ENCODE results near the gene PBX1.
A peak's percentile ranks its signal among the peaks of the same experiment; 100 is the strongest.

The PBX1 gene

DNA sequence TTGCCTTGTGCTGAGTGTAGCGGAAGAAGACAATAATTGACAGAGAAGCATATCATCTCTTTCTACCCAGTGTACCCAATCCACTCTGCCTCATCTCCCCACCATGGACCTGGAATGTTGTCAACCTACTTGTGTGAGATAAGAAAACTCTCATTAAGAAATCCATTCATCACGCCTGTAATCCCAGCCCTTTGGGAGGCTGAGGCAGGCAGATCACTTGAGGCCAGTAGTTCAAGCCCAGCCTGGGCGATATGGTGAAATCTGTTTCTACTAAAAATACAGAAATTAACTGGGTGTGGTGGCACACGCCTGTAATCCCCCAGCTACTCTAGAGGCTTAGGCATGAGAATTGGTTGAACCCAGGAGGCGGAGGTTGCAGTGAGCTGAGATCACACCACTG, 209.6 kb downstream of the PBX1 start:
- in situ Hi-C loops (cut with HindIII; ENCODE audit: low pct_unique_long_range_greater_than_20kb, low sequenced_read_pairs), result no loop called here
- TF ChIP-seq JUND (IDR thresholded peaks at IDR 0.05; ENCODE audit: low read depth), result no peak
- no peak for DNase-seq (ENCODE audit: low read depth in 1 of 2, low spot score in 1 of 2)

DNA sequence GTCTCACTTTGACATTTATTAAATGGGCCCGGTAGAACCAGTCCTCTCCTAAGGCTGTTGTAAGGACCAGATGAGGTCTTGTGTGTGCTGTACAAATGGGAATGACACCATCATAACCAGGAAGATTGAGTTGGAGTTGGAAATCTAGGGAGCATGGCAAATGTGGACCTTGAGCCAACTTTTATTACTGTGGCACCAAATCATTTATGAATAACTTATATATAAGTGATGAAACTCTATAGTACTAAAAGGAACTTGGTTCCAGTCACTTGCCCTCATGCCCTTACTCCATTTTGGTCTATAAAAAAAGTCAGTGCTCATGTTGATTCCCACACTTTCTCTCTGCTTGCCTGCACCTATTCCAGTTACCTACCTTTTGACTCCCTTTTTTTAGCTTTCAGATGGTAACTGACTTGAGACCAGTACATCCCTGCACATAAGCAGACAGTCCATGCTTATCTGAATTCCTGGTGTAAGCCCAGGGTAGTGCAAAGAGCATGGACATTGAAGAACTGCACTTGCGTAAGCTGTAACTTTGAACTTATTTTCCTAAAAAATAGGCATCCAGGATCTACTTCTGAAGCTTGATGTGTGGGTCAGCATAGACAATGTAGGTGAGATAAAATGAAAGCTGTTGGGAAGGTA, 210.6 kb downstream of the PBX1 start:
- no peak for TF ChIP-seq JUND (IDR thresholded peaks at IDR 0.05; ENCODE audit: low read depth)
- in situ Hi-C loops (cut with HindIII; ENCODE audit: low pct_unique_long_range_greater_than_20kb, low sequenced_read_pairs), result no loop called here
- DNase-seq (ENCODE audit: low read depth in 1 of 2, low spot score in 1 of 2), result no peak

- in situ Hi-C loops (cut with HindIII; ENCODE audit: low pct_unique_long_range_greater_than_20kb, low sequenced_read_pairs), result no loop called here
- no peak for TF ChIP-seq JUND (IDR thresholded peaks at IDR 0.05; ENCODE audit: low read depth)
Measured at GRCh38 chr1:164770131-164770529, 211.1 kb downstream of the PBX1 start.

DNA sequence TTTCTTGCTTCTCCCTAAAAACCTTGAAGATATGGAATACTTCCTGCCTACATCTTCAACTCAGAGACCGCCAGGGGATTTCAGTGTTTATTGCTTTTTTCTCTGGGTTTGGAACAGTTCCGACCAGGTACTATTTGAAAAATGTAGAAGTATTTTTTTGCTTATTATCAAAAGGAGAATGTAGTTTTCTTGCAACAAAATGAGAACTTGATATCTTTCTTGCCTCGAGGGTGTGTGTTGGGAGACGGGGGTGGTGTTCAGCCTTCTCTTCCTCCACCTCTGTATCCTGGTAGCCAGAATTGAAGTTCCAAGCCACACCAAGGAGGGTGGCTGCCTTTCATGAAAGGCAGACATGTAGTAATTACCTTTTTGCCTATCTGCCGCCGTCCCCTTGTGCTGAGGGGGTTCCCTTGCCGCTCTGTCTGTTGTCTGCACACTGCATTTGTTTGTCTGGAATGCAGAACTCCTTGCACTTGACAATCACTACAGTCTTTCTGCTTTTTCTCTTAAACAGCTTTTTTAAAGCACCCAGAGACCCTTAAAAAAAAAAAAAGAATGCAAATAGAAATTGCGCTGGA, 212.1 kb downstream of the PBX1 start:
- DNase-seq (ENCODE audit: low read depth in 1 of 2, low spot score in 1 of 2), result no peak
- in situ Hi-C loops (cut with HindIII; ENCODE audit: low pct_unique_long_range_greater_than_20kb, low sequenced_read_pairs), result no loop called here

More at GRCh38 chr1:164770131-164770529, 211.1 kb downstream of the PBX1 start:
- no peak for DNase-seq (ENCODE audit: low read depth in 1 of 2, low spot score in 1 of 2)

GRCh38 chr1:164771619-164772361, 212.8 kb downstream of the PBX1 start:
- no peak for TF ChIP-seq JUND (IDR thresholded peaks at IDR 0.05; ENCODE audit: low read depth)
- DNase-seq (ENCODE audit: low read depth in 1 of 2, low spot score in 1 of 2), result no peak
- in situ Hi-C loops (cut with HindIII; ENCODE audit: low pct_unique_long_range_greater_than_20kb, low sequenced_read_pairs), result no loop called here

More for the DNA sequence above, 212.1 kb downstream of the PBX1 start:
- no peak for TF ChIP-seq JUND (IDR thresholded peaks at IDR 0.05; ENCODE audit: low read depth)

DNA sequence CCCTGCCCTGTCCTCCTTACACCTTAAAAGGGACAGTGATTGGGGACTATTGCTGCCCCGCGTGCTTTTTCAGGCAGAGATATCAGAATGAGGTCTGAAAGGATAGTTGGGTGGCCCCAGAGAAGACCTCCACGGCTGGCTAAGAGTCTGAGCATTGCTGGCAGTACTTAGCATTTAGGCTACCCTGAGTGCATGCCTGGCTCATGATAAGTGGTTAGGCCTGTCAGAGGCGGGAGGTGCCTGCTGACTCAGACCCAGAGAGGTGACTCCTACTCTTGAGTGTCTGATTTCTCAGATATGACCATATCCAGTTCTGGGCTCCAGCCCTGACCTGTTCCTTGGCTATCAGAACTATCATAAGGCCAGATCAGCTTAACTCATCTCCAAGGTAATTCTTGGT, 213.7 kb downstream of the PBX1 start:
- in situ Hi-C loops (cut with HindIII; ENCODE audit: low pct_unique_long_range_greater_than_20kb, low sequenced_read_pairs), result no loop called here
- DNase-seq (ENCODE audit: low read depth in 1 of 2, low spot score in 1 of 2), result peak in 1 of 2 experiments; percentile 39

DNA sequence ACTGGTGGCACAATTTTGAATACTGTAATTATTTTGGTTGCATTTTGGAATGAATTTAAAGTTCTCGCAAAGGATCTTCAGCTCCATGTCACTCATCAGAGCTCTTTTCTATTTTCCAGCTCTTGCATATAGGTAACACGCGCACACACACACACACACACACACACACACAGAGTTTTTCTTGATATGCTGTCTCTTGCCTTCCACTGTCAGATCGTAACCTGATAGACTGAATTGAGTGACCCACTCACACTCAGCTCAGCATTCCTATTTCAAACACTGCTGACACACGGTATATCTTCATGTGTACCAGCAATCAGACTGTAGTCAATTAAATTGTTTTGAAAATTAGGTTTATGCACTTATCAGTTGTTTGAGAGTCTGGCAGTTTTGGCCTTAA, 214.1 kb downstream of the PBX1 start:
- DNase-seq (ENCODE audit: low read depth in 1 of 2, low spot score in 1 of 2), result no peak
- TF ChIP-seq JUND (IDR thresholded peaks at IDR 0.05; ENCODE audit: low read depth), result no peak
- in situ Hi-C loops (cut with HindIII; ENCODE audit: low pct_unique_long_range_greater_than_20kb, low sequenced_read_pairs), result no loop called here

More for the DNA sequence above, 213.7 kb downstream of the PBX1 start:
- TF ChIP-seq JUND (IDR thresholded peaks at IDR 0.05; ENCODE audit: low read depth), result no peak

DNA sequence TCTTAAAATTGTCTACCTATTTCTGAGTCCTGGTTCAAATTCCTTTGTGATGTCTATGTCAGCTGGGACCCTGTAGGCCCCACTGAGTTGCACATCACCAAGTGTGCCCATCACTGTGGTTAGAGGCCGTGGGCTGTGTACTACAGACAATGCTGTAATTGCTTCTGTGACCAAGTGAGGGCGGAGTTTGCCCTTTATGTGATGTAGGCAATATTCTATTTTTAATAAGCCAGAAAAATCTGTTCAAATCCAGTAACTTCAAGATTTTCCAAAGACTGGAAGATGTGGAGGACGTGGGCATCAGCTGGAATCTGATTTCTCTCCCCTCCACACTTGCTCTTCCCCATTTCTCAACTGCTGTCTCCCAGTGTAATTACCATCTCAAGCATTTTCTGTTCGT, 215.4 kb downstream of the PBX1 start:
- no peak for TF ChIP-seq JUND (IDR thresholded peaks at IDR 0.05; ENCODE audit: low read depth)
- in situ Hi-C loops (cut with HindIII; ENCODE audit: low pct_unique_long_range_greater_than_20kb, low sequenced_read_pairs), result no loop called here
- no peak for DNase-seq (ENCODE audit: low read depth in 1 of 2, low spot score in 1 of 2)

DNA sequence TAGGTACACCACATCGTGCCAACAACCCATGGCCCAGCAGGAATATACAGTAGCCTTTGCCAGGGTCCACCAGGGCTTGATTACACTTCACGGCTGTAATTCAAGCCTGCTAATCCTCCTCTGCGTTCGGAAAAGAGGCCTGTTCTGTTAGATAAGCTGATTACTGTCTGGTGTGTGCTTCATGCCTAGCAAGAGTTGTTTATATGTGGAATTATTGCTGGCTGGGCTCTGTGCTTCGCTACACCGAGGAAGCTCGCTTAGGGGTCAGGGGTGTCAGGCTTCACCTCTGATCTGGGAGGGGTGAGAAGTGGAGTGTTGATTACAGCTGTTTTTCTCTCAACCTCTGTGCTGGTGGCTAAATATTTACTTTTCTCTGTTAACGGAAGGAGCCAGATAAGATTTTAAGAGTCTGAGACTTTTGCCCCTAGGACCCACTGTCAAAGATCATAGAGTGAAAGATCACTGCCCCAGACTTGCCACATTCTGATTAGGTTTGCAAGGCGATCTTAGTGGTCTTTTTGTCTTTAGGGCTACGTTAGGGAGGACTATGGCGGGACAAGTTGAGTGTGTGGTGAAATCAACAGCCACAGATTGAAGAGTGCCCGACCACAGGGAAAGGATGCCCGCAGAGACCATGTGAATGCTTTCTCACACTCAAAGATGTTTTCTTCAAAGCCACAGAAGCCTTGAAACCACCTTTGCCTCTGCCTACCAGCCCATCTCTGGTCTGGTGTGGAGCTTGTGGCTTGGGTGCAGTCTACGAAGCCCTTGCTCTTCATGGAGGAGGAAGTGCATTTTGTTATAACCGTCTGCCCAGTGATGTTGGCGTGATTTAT, 216.1 kb downstream of the PBX1 start:
- DNase-seq (ENCODE audit: low read depth in 1 of 2, low spot score in 1 of 2), result no peak
- in situ Hi-C loops (cut with HindIII; ENCODE audit: low pct_unique_long_range_greater_than_20kb, low sequenced_read_pairs), result no loop called here
- no peak for TF ChIP-seq JUND (IDR thresholded peaks at IDR 0.05; ENCODE audit: low read depth)

DNA sequence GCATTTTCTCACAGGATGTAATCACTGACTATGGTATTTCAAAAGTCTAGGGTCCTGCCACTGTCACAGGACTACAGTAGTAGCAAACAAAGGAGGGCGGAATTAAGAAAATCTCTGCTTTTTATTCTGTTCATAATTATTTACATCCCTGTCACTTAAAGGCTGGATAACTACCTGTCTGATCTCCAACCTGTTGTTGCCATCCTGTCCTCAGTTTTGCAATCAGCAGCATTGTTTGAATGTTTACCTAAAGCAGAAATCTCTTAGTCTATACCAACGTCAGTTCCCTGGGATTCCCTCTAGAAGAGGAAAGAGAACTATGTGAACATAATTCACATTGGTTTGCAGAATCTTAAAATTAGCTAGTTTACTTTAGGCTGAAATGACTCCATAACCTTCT, 218.5 kb downstream of the PBX1 start:
- in situ Hi-C loops (cut with HindIII; ENCODE audit: low pct_unique_long_range_greater_than_20kb, low sequenced_read_pairs), result no loop called here
- TF ChIP-seq JUND (IDR thresholded peaks at IDR 0.05; ENCODE audit: low read depth), result no peak
- DNase-seq (ENCODE audit: low read depth in 1 of 2, low spot score in 1 of 2), result no peak

DNA sequence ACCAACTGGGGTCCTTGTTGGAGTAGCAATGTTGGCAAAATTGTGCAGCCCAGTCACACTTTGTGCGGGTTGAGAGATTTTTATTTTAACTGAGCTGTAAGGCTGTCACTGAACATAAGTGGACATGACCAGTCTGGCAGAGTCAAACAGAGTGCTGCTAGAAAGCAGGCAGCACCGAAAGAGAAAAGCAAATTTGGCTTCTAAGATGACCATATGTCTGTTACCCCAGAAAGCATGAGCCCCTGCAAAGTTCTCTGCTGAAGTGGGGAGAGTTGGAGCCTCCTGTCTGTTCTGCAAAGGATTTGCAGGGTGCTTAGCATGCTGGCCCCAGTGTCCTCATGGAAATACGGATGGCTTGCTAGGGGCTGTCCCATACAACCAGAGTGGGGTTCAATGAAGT, 220.4 kb downstream of the PBX1 start:
- no peak for DNase-seq (ENCODE audit: low read depth in 1 of 2, low spot score in 1 of 2)
- in situ Hi-C loops (cut with HindIII; ENCODE audit: low pct_unique_long_range_greater_than_20kb, low sequenced_read_pairs), result no loop called here
- no peak for TF ChIP-seq JUND (IDR thresholded peaks at IDR 0.05; ENCODE audit: low read depth)

GRCh38 chr1:164780111-164780812, 221.3 kb downstream of the PBX1 start:
- TF ChIP-seq JUND (IDR thresholded peaks at IDR 0.05; ENCODE audit: low read depth), result no peak
- DNase-seq (ENCODE audit: low read depth in 1 of 2, low spot score in 1 of 2), result no peak
- in situ Hi-C loops (cut with HindIII; ENCODE audit: low pct_unique_long_range_greater_than_20kb, low sequenced_read_pairs), result no loop called here
